Caki2 (cell line): ENCODE measurements around the gene KRT3. TPM values are rescaled to one million over a fixed set of nuclear protein-coding genes. Genes with fewer than 3 reads are reported as not detected.

Source experiments
- total RNA-seq: library from RNA; depleted of rRNA; stranded (reverse); fragments of >200 nt; shearing (Covaris generic); gene quantifications from 2 replicates; pipeline ENCODE4 v1.2.3, GENCODE V29; 2014; ENCODE audit warnings: low replicate concordance; rRNA removed

Gene KRT3
- total RNA-seq, 1 experiment from 2014 or later = not detected

Other genes starting within 250 kb of the KRT3 start
- gene KRT71, start 243.0 kb downstream of the KRT3 start, total RNA-seq = not detected in 2 replicates
- gene KRT74, start 222.3 kb downstream of the KRT3 start, total RNA-seq = not detected in 2 replicates
- not detected in 2 replicates for gene KRT72, start 194.7 kb downstream of the KRT3 start, total RNA-seq
- 0.51 TPM in 1 of 2 replicates, not detected in the other for gene KRT73, start 177.6 kb downstream of the KRT3 start, total RNA-seq
- gene KRT2, start 143.9 kb downstream of the KRT3 start, total RNA-seq = 2.4 TPM in 1 of 2 replicates, not detected in the other
- gene KRT1, start 115.7 kb downstream of the KRT3 start, total RNA-seq = not detected in 2 replicates
- not detected in 2 replicates for gene KRT77, start 92.6 kb downstream of the KRT3 start, total RNA-seq
- gene KRT76, start 18.8 kb downstream of the KRT3 start, total RNA-seq = not detected in 2 replicates
- 2.0 and 2.5 TPM in 2 replicates for gene KRT4, start 18.0 kb upstream of the KRT3 start, total RNA-seq
- not detected in 2 replicates for gene KRT79, start 38.2 kb upstream of the KRT3 start, total RNA-seq
- not detected in 2 replicates for gene KRT78, start 52.9 kb upstream of the KRT3 start, total RNA-seq
- gene KRT8, start 109.0 kb upstream of the KRT3 start, total RNA-seq = 1,565 and 1,569 TPM in 2 replicates
- 205 and 247 TPM in 2 replicates for gene KRT18, start 153.0 kb upstream of the KRT3 start, total RNA-seq
- gene EIF4B, start 210.3 kb upstream of the KRT3 start, total RNA-seq = 834 and 874 TPM in 2 replicates